Measurements from ENCODE around the gene APOL1.
"Not testable (repeated sequence)": the region's sequence is repeated elsewhere in the genome, so short reads cannot be mapped to it uniquely, and the experiment has no call there.

The APOL1 gene

DNA sequence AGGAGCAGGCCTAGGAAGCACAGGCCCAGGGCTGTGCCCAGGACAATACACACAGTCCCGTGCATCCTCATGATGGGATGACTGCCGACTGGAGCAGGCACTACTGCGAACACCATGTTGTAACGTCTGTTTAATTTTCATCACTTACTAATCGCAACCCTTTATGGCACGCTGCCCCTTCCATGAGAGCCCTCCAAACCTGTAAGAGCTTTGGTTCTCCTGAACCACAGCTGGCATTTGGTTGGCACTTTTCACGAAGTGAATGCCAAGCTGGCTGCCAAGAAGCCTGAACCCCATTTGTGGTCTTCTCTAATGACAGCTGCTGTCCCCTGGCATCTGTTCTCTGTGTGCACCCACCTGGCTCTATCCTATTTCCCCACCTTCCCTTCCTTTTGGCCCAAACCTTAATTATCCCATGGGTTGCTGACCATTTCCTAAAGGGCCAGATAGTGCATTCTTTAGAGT is 36.5 kb downstream of the APOL1 start:
- Histone ChIP-seq H3F3A (ENCODE audit: control insufficient read depth, insufficient read depth) (no peaks in the 10 kb centered on the region), H3K4me1 (ENCODE audit: control insufficient read depth, low read length) (no peaks in the 10 kb centered on the region), H3K4me2 (ENCODE audit: low read length) (no peak overlapping the region), H3K27me3 (ENCODE audit: control insufficient read depth, low read length) (no peaks in the 10 kb centered on the region), H4K20me1 (ENCODE audit: control insufficient read depth, insufficient read depth, low read depth, low read length) (peaks cover under 1% of the 10 kb centered on the region), H3K9me2 (replicated peaks; ENCODE audit: control insufficient read depth, low read length) (no peaks in the 10 kb centered on the region), H3K36me3 (ENCODE audit: control insufficient read depth, low read length) (peaks cover 82% of the 10 kb centered on the region), H3K9me3 (ENCODE audit: control insufficient read depth, insufficient read depth, low read length) (no peaks in the 10 kb centered on the region), H3K4me3 (ENCODE audit: low read length) (no peak overlapping the region), H3K27ac (ENCODE audit: low read depth, low read length) (no peak overlapping the region), H3K79me2 (ENCODE audit: control insufficient read depth, low read length) (no peaks in the 10 kb centered on the region)
- TF ChIP-seq, protein P1, sequence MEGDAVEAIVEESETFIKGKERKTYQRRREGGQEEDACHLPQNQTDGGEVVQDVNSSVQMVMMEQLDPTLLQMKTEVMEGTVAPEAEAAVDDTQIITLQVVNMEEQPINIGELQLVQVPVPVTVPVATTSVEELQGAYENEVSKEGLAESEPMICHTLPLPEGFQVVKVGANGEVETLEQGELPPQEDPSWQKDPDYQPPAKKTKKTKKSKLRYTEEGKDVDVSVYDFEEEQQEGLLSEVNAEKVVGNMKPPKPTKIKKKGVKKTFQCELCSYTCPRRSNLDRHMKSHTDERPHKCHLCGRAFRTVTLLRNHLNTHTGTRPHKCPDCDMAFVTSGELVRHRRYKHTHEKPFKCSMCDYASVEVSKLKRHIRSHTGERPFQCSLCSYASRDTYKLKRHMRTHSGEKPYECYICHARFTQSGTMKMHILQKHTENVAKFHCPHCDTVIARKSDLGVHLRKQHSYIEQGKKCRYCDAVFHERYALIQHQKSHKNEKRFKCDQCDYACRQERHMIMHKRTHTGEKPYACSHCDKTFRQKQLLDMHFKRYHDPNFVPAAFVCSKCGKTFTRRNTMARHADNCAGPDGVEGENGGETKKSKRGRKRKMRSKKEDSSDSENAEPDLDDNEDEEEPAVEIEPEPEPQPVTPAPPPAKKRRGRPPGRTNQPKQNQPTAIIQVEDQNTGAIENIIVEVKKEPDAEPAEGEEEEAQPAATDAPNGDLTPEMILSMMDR (IDR thresholded peaks at IDR 0.05; ENCODE audit: low read depth, low read length, poor library complexity, severe bottlenecking), result no peak
- no peak for TF ChIP-seq EZH2phosphoT487 (IDR thresholded peaks at IDR 0.05; ENCODE audit: borderline replicate concordance, low read length)

DNA sequence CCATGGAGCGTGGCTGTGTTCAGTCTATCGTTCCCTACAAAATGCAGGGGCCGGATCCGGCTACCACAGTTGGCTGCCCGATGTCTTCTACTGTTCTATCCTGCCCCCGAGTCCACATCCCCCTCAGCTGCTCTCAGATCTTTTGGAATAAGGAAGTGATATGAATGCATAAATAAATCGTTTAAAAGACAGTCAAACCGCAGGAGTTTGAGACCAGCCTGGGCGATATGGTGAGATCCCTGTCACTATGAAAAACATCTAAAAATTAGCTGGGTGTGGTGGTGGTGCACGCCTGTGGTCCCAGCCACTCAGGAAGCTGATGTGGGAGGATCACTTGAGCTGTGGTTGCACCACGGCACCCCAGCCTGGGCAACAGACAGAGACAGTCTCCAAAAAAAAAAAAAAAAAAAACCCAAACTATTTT is 37.0 kb downstream of the APOL1 start:
- not testable (repeated sequence) for H4K20me1 ChIP-seq (ENCODE audit: control insufficient read depth, insufficient read depth, low read depth, low read length)

DNA sequence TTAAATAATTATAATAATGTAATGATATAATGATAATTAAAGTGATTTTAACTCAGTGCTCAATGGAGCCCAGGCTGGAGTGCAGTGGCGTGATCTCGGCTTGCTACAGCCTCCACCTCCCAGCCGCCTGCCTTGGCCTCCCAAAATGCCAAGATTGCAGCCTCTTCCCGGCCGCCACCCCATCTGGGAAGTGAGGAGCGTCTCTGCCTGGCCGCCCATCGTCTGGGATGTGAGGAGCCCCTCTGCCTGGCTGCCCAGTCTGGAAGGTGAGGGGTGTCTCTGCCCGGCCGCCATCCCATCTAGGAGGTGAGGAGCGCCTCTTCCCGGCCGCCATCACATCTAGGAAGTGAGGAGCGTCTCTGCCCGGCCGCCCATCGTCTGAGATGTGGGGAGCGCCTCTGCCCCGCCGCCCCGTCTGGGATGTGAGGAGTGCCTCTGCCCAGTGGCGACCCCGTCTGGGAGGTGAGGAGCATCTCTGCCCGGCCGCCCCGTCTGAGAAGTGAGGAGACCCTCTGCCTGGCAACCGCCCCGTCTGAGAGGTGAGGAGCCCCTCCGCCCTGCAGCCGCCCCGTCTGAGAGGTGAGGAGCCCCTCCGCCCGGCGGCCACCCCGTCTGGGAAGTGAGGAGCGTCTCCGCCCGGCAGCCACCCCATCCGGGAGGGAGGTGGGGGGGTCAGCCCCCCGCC is 37.6 kb downstream of the APOL1 start:
- H3K36me3 ChIP-seq (ENCODE audit: control insufficient read depth, low read length), result peaks cover 82% of the 10 kb centered on the region
- H3K79me2 ChIP-seq (ENCODE audit: control insufficient read depth, low read length); H3K4me1 ChIP-seq (ENCODE audit: control insufficient read depth, low read length); H4K20me1 ChIP-seq (ENCODE audit: control insufficient read depth, insufficient read depth, low read depth, low read length); H3K27me3 ChIP-seq (ENCODE audit: control insufficient read depth, low read length); H3K27ac ChIP-seq (ENCODE audit: low read depth, low read length); H3K9me2 ChIP-seq (replicated peaks; ENCODE audit: control insufficient read depth, low read length); H3K4me2 ChIP-seq (ENCODE audit: low read length); H3F3A ChIP-seq (ENCODE audit: control insufficient read depth, insufficient read depth); H3K4me3 ChIP-seq (ENCODE audit: low read length); H3K9me3 ChIP-seq (ENCODE audit: control insufficient read depth, insufficient read depth, low read length): not testable (repeated sequence)

More for the DNA sequence above, 37.0 kb downstream of the APOL1 start:
- not testable (repeated sequence) for H3K27ac ChIP-seq (ENCODE audit: low read depth, low read length); H3K4me3 ChIP-seq (ENCODE audit: low read length); H3K27me3 ChIP-seq (ENCODE audit: control insufficient read depth, low read length); H3K4me1 ChIP-seq (ENCODE audit: control insufficient read depth, low read length); H3K79me2 ChIP-seq (ENCODE audit: control insufficient read depth, low read length); H3K9me2 ChIP-seq (replicated peaks; ENCODE audit: control insufficient read depth, low read length); H3F3A ChIP-seq (ENCODE audit: control insufficient read depth, insufficient read depth); H3K4me2 ChIP-seq (ENCODE audit: low read length); H3K9me3 ChIP-seq (ENCODE audit: control insufficient read depth, insufficient read depth, low read length)
- peaks cover 82% of the 10 kb centered on the region for H3K36me3 ChIP-seq (ENCODE audit: control insufficient read depth, low read length)

DNA sequence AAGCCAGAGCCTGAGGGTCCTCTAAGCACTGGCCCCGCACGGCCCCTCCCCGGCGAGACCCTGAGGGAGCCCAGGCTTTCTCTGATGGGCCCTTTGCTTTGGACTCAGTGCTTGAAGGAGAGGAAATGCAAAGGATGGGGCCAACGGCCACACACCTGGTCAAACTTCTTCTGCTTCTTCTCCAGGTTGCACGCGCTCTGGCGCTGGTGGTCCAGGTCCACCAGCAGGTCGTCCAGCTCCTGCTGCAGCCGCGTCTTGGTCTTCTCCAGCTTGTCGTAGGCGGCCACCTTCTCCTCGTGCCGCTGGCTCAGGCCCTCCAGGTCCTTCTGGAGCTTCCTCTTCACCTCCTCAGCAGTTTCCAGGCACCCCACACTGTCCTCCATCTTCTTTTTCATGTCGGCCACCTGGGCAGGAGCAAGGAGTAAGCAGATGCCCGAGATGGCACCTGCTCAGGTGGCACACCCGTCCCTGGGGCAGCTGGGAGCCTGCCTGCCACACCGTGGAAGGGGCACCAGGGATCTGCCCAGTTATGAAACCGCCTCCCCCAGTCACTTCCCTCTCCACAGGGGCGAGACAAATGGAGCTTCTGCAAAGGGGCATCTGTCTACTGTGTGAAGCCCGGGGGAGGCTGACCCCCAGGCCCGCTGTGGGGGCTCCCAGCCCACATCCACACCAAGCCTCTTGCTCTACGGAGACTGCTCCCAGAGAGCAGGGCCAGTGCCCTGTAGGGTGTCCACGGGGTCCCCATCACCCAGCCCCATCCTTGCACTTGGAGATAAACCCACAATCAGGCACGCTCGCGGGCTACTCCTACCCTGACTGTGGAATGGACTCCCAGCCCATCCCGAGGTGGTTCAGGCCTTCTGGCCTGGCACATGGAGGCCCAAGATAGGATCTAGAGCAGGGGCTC is 39.2 kb downstream of the APOL1 start:
- Histone ChIP-seq H3K79me2 (ENCODE audit: control insufficient read depth, low read length) (no peaks in the 10 kb centered on the region), H3K27ac (ENCODE audit: low read depth, low read length) (no peak overlapping the region), H3K9me3 (ENCODE audit: control insufficient read depth, insufficient read depth, low read length) (no peaks in the 10 kb centered on the region), H3F3A (ENCODE audit: control insufficient read depth, insufficient read depth) (no peaks in the 10 kb centered on the region), H4K20me1 (ENCODE audit: control insufficient read depth, insufficient read depth, low read depth, low read length) (no peaks in the 10 kb centered on the region), H3K9me2 (replicated peaks; ENCODE audit: control insufficient read depth, low read length) (no peaks in the 10 kb centered on the region), H3K4me3 (ENCODE audit: low read length) (no peak overlapping the region), H3K36me3 (ENCODE audit: control insufficient read depth, low read length) (peaks cover 80% of the 10 kb centered on the region), H3K4me2 (ENCODE audit: low read length) (no peak overlapping the region), H3K4me1 (ENCODE audit: control insufficient read depth, low read length) (no peaks in the 10 kb centered on the region), H3K27me3 (ENCODE audit: control insufficient read depth, low read length) (no peaks in the 10 kb centered on the region)
- no peak for TF ChIP-seq EZH2phosphoT487 (IDR thresholded peaks at IDR 0.05; ENCODE audit: borderline replicate concordance, low read length)
- TF ChIP-seq, protein P1 (IDR thresholded peaks at IDR 0.05; ENCODE audit: low read depth, low read length, poor library complexity, severe bottlenecking), result no peak
